Right lobe of liver (tissue), 4 donors: Measurements from ENCODE around the gene ACSL6.

Experiments used
- POLR2A ChIP-seq: fragments of 450-650 bp; IDR thresholded peaks from one replicate; pipeline ENCODE4 v1.6.1; 2017; ENCODE audit warnings: antibody characterized with exemption, mild to moderate bottlenecking
- TF ChIP-seq, protein P1 (sequence below), 4 donors: fragments of 200-600 bp in 3 of 4; fragments of 450-650 bp in 1 of 4; IDR thresholded peaks; one replicate each; pipeline versions ENCODE4 v1.5.1 to v1.8.0; 2016 to 2022; ENCODE audit warnings: antibody characterized with exemption in 4 of 4, mild to moderate bottlenecking in 2 of 4
- donor health status: DM: no; HTN: no; CAD: no.
- donor health status: DM: no; HTN: no; CAD: no.
- donor health status: DM: no; HTN: yes; CAD: no.

GRCh38 chr5:132024117-132024435 lies 12.6 kb upstream of the ACSL6 start:
- TF ChIP-seq, protein P1, sequence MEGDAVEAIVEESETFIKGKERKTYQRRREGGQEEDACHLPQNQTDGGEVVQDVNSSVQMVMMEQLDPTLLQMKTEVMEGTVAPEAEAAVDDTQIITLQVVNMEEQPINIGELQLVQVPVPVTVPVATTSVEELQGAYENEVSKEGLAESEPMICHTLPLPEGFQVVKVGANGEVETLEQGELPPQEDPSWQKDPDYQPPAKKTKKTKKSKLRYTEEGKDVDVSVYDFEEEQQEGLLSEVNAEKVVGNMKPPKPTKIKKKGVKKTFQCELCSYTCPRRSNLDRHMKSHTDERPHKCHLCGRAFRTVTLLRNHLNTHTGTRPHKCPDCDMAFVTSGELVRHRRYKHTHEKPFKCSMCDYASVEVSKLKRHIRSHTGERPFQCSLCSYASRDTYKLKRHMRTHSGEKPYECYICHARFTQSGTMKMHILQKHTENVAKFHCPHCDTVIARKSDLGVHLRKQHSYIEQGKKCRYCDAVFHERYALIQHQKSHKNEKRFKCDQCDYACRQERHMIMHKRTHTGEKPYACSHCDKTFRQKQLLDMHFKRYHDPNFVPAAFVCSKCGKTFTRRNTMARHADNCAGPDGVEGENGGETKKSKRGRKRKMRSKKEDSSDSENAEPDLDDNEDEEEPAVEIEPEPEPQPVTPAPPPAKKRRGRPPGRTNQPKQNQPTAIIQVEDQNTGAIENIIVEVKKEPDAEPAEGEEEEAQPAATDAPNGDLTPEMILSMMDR (IDR thresholded peaks at IDR 0.05), result no peak
- no peak for TF ChIP-seq POLR2A
